ENCODE data around the gene SH3BGRL3.
A peak's percentile ranks its signal among the peaks of the same experiment; 100 is the strongest.
"Not testable (repeated sequence)": the region's sequence is repeated elsewhere in the genome, so short reads cannot be mapped to it uniquely, and the experiment has no call there.

The SH3BGRL3 gene

DNA sequence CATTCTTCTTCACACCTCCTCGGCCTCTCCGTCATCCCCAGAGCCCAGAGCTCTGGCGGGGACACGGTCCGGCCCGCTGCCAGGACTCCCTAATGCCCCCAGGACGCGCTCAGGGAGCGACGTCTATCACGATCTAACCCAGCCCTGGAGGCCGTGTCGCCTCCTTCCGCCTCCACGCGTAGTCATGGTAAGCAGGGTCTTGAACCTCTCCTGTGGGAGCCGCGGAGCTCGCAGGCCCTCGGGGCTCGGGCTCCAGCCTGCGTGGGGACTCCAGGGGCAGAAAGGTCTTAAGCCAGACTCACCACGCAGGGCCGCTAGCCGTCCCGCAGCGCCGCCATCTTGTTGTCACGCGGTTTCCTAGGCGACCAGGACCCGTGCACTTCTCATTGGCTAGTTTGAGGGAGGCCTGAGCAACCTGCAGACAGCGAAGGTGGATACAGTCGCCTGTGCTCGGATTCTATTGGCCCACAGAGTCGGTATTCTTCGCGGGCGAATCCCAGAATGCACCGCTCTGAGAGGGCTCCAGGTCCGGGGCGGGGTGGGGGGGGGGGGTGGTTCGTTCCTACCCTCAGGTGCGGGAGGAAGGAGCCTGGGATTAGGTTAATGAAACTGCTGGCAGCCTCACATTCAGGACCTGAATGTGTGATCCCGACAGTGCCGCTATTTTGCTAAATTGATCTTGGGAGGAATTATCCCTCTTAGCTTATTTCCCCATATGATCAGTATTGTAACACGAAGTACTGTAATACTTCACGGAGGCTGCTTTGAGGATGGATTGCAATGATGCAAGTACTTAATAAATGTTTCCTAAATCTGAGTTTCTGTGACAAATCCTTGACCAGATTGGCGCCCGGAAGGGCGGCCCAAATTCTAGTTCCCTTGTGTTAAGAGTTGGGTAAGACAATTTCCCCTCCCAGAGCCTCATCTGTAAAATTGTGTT, 26.7 kb downstream of the SH3BGRL3 start, which contains the start of gene UBXN11:
UBXN11 (minus strand) TSS at position 347 of the 940 bp plus-strand sequence. CDS start 3,753 bp downstream, outside the sequence.
- peaks cover 11% of the 10 kb centered on the region; the same call in 1 of the 2 replicates for H3K4me1 ChIP-seq (ENCODE audit: control insufficient read depth, insufficient read depth, low read length)
- no peak within 1 kb of the TSS for H3K27ac ChIP-seq (ENCODE audit: low read depth, low read length)
- no peaks in the 10 kb centered on the region for H3K36me3 ChIP-seq (ENCODE audit: control insufficient read depth, insufficient read depth, low read length)
- H3K4me3 ChIP-seq (ENCODE audit: low read depth, low read length), result peak within 1 kb of the TSS; percentile 94
- peak within 1 kb of the TSS; percentile 88 for H3K9ac ChIP-seq (ENCODE audit: low read length)
- H3K27me3 ChIP-seq (ENCODE audit: control insufficient read depth, insufficient read depth, low read length), result no peaks in the 10 kb centered on the region
- H3K9me3 ChIP-seq (ENCODE audit: control insufficient read depth, insufficient read depth, low read depth, low read length), result no peaks in the 10 kb centered on the region

- Histone ChIP-seq H3K4me3 (ENCODE audit: low read depth, low read length) (peak overlapping the region; percentile 64), H3K9me3 (ENCODE audit: control insufficient read depth, insufficient read depth, low read depth, low read length) (no peaks in the 10 kb centered on the region), H3K4me1 (ENCODE audit: control insufficient read depth, insufficient read depth, low read length) (peaks cover 11% of the 10 kb centered on the region; the same call in 1 of the 2 replicates), H3K36me3 (ENCODE audit: control insufficient read depth, insufficient read depth, low read length) (no peaks in the 10 kb centered on the region), H3K9ac (ENCODE audit: low read length) (peak overlapping the region; percentile 75), H3K27me3 (ENCODE audit: control insufficient read depth, insufficient read depth, low read length) (no peaks in the 10 kb centered on the region), H3K27ac (ENCODE audit: low read depth, low read length) (no peak overlapping the region)
These were observed 27.5 kb downstream of the SH3BGRL3 start for GRCh38 chr1:26307363-26307781.

DNA sequence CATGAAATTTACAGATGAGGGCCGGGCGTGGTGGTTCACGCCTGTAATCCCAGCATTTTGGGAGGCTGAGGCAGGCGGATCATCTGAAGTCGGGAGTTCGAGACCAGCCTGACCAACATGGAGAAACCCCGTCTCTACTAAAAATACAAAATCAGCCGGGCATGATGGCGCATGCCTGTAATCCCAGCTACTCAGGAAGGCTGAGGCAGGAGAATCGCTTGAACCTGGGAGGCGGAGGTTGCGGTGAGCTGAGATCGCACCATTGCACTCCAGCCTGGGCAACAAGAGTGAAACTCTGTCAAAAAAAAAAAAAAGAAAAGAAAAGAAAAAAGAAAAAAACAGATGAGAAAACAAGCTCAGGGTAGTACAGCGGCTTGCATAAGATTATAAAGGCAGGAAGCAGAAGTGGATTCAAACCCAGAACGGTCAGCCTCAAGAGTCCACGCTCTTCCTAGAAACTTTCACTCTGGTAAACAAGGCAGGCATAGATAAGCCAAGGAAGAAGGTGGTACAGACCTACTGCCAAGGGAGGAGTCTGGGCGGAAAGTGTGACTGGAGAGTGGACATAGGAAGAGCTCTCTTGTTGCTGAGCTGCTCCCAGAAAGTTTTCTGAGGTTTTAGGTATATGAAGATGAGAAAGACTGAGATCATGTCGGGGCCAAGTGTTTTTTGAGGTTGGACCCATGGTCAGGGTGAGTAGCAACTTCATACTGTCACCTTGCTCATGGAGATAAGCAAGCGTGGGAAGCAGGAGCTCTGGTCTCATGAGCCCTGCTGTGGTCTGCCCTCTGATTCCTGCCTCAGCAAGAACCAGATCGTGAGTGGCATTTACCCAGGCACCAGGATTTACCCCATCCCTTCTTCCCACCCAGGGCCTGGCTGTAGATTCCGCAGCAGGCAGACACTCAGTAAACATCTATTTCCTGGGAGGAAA, 28.3 kb downstream of the SH3BGRL3 start:
- not testable (repeated sequence) for H3K27ac ChIP-seq (ENCODE audit: low read depth, low read length); H3K4me3 ChIP-seq (ENCODE audit: low read depth, low read length); H3K9ac ChIP-seq (ENCODE audit: low read length); H3K9me3 ChIP-seq (ENCODE audit: control insufficient read depth, insufficient read depth, low read depth, low read length); H3K36me3 ChIP-seq (ENCODE audit: control insufficient read depth, insufficient read depth, low read length); H3K27me3 ChIP-seq (ENCODE audit: control insufficient read depth, insufficient read depth, low read length)
- peaks cover 11% of the 10 kb centered on the region; the same call in 1 of the 2 replicates for H3K4me1 ChIP-seq (ENCODE audit: control insufficient read depth, insufficient read depth, low read length)

GRCh38 chr1:26314501-26314900, 34.6 kb downstream of the SH3BGRL3 start:
- peaks cover 20% of the 10 kb centered on the region for H3K4me1 ChIP-seq (ENCODE audit: control insufficient read depth, insufficient read depth, low read length)
- no peak overlapping the region for H3K27ac ChIP-seq (ENCODE audit: low read depth, low read length)
- H3K27me3 ChIP-seq (ENCODE audit: control insufficient read depth, insufficient read depth, low read length), result no peaks in the 10 kb centered on the region
- no peak overlapping the region for H3K4me3 ChIP-seq (ENCODE audit: low read depth, low read length)
- H3K36me3 ChIP-seq (ENCODE audit: control insufficient read depth, insufficient read depth, low read length), result no peaks in the 10 kb centered on the region
- no peaks in the 10 kb centered on the region for H3K9me3 ChIP-seq (ENCODE audit: control insufficient read depth, insufficient read depth, low read depth, low read length)
- no peak overlapping the region for H3K9ac ChIP-seq (ENCODE audit: low read length)

- Histone ChIP-seq H3K27me3 (ENCODE audit: control insufficient read depth, insufficient read depth, low read length) (no peaks in the 10 kb centered on the region), H3K4me1 (ENCODE audit: control insufficient read depth, insufficient read depth, low read length) (peaks cover 22% of the 10 kb centered on the region), H3K36me3 (ENCODE audit: control insufficient read depth, insufficient read depth, low read length) (no peaks in the 10 kb centered on the region), H3K27ac (ENCODE audit: low read depth, low read length) (no peak overlapping the region), H3K9me3 (ENCODE audit: control insufficient read depth, insufficient read depth, low read depth, low read length) (no peaks in the 10 kb centered on the region), H3K9ac (ENCODE audit: low read length) (no peak overlapping the region), H3K4me3 (ENCODE audit: low read depth, low read length) (no peak overlapping the region)
These were observed 36.3 kb downstream of the SH3BGRL3 start for GRCh38 chr1:26315874-26316850.

DNA sequence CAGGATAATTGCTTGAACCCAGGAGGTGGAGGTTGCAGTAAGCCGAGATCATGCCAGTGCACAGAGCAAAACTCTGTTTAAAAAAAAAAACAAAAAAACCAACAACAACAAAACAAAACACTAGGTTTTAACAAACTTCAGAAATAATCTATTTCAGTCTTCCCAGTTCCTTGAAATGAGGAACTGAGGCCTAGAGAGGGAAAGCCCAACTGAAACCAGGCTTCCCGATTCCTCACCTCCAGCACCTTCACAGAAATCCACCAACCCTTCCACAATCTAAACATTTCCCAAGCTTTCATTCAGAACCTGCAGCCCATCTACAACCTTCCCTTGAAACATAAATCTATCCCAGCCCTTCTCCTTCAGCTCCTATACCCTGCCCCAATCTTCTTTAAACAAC, 37.3 kb downstream of the SH3BGRL3 start:
- Histone ChIP-seq H3K9me3 (ENCODE audit: control insufficient read depth, insufficient read depth, low read depth, low read length) (no peaks in the 10 kb centered on the region), H3K4me3 (ENCODE audit: low read depth, low read length) (no peak overlapping the region), H3K36me3 (ENCODE audit: control insufficient read depth, insufficient read depth, low read length) (peaks cover 5% of the 10 kb centered on the region; the same call in 1 of the 2 replicates), H3K27me3 (ENCODE audit: control insufficient read depth, insufficient read depth, low read length) (no peaks in the 10 kb centered on the region), H3K27ac (ENCODE audit: low read depth, low read length) (no peak overlapping the region), H3K4me1 (ENCODE audit: control insufficient read depth, insufficient read depth, low read length) (peaks cover 24% of the 10 kb centered on the region), H3K9ac (ENCODE audit: low read length) (no peak overlapping the region)

- Histone ChIP-seq H3K27me3 (ENCODE audit: control insufficient read depth, insufficient read depth, low read length) (no peaks in the 10 kb centered on the region), H3K9ac (ENCODE audit: low read length) (no peak within 1 kb of the TSS), H3K36me3 (ENCODE audit: control insufficient read depth, insufficient read depth, low read length) (peaks cover 11% of the 10 kb centered on the region), H3K4me3 (ENCODE audit: low read depth, low read length) (no peak within 1 kb of the TSS), H3K9me3 (ENCODE audit: control insufficient read depth, insufficient read depth, low read depth, low read length) (no peaks in the 10 kb centered on the region), H3K27ac (ENCODE audit: low read depth, low read length) (no peak within 1 kb of the TSS), H3K4me1 (ENCODE audit: control insufficient read depth, insufficient read depth, low read length) (peaks cover 24% of the 10 kb centered on the region)
These were observed 37.9 kb downstream of the SH3BGRL3 start, which contains the start of gene CD52 for GRCh38 chr1:26317612-26318337. Gene CD52 (plus strand): TSS chr1:26317958. CDS start chr1:26318018, 60 bp downstream.

DNA sequence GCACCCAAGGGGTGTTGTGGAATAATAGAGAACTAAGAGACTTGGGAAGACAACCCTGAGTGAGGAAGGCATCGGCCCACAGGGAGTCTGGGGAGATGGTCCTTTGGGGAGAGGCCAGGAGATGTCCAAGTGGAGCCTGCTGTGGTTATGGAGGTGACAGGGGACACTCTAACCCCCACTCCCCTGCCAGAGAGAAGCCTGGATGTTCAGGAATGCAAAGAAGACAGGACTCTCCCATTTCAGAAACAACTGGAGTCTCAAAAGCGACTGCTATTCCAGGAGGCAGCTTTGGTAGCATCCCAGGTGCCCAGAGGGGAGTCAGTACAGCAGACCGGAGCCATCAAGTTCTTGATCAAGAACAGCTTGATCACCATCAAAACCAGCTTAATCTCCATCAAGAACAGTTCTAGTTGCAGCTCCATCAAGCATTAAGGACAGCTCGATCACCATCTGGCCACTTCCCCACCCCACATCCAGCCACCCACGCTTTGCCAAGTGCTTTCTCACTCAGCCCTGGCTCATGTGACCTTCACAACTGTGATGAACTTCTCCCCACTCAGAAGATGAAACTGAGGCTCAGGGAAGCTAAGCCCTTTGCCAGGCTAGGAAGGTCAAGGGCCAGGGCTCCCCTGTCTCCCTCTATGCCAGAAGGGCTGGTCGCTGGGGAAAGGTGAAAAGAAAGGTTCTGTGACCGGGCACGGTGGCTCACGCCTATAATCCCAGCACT, 38.6 kb downstream of the SH3BGRL3 start:
- H3K36me3 ChIP-seq (ENCODE audit: control insufficient read depth, insufficient read depth, low read length), result peaks cover 15% of the 10 kb centered on the region
- H3K27ac ChIP-seq (ENCODE audit: low read depth, low read length), result no peak overlapping the region
- no peaks in the 10 kb centered on the region for H3K27me3 ChIP-seq (ENCODE audit: control insufficient read depth, insufficient read depth, low read length)
- no peaks in the 10 kb centered on the region for H3K9me3 ChIP-seq (ENCODE audit: control insufficient read depth, insufficient read depth, low read depth, low read length)
- H3K9ac ChIP-seq (ENCODE audit: low read length), result no peak overlapping the region
- peaks cover 24% of the 10 kb centered on the region for H3K4me1 ChIP-seq (ENCODE audit: control insufficient read depth, insufficient read depth, low read length)
- no peak overlapping the region for H3K4me3 ChIP-seq (ENCODE audit: low read depth, low read length)

- no peaks in the 10 kb centered on the region for H3K27me3 ChIP-seq (ENCODE audit: control insufficient read depth, insufficient read depth, low read length)
- H3K36me3 ChIP-seq (ENCODE audit: control insufficient read depth, insufficient read depth, low read length), result peaks cover 35% of the 10 kb centered on the region
- H3K4me3 ChIP-seq (ENCODE audit: low read depth, low read length), result no peak overlapping the region
- no peak overlapping the region for H3K27ac ChIP-seq (ENCODE audit: low read depth, low read length)
- H3K4me1 ChIP-seq (ENCODE audit: control insufficient read depth, insufficient read depth, low read length), result peaks cover 19% of the 10 kb centered on the region
- H3K9me3 ChIP-seq (ENCODE audit: control insufficient read depth, insufficient read depth, low read depth, low read length), result no peaks in the 10 kb centered on the region
- no peak overlapping the region for H3K9ac ChIP-seq (ENCODE audit: low read length)
These were observed 41.0 kb downstream of the SH3BGRL3 start for GRCh38 chr1:26320896-26321295.
